ENCODE measurements around the gene PEPD.

Gene PEPD

DNA sequence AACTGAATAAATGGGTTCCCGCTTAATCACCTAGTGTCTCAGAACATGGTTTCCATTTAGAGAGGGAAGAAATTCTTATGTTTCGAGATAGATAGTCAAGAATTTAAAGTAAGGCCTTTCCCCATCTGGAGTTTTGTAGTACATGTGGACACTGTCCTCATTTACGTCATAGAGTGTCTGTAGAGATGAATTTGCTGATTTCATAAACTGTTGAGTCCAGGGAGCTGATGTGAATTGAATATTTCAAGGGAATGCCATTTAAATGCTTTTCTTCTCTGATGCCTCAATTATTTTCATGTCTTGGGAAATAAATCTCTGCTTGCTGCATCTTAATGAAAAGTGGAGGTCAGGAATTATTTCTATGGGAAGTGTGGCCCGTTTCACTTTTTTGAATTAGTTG, 138.6 kb downstream of the PEPD start:
- DNase-seq (ENCODE audit: low spot score) = no peak

GRCh38 chr19:33382006-33382405, 139.6 kb downstream of the PEPD start:
- DNase-seq (ENCODE audit: low spot score) = no peak

- no peak for DNase-seq (ENCODE audit: low spot score)
Observed at GRCh38 chr19:33381101-33381500, 140.5 kb downstream of the PEPD start.

- no peak for DNase-seq (ENCODE audit: low spot score)
Observed at GRCh38 chr19:33379151-33379829, 142.3 kb downstream of the PEPD start.

GRCh38 chr19:33377586-33378475, 143.8 kb downstream of the PEPD start:
- peak; percentile 54 for DNase-seq (ENCODE audit: low spot score)

DNA sequence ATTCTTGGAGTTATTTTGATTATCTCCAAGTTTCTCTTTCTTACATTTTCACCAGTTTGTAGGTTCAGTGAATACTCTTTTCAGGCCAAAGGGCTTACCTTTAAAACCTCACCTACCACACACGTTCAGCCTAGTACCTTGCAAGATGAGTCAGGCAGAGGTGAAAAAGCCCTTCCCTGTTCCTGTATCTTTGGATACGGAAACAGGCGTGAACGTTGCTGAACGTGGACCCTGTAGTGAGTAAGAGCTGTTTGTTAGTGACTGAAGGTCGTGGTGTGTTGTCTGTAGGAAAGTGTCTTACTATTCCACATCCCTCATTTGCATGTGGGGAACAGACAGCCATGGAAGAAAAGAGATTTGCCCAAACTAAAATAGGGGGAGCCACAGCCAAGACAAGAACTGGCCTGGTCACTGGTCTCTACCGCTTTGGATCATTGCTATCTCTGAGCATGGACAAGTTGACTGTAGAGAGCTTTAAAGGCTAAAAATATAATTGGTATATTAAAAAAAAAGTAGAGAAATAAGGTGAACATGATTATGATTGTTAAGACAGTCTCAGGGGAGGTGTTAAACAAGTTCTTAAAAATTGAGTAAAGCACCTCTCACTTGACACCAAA, 144.5 kb downstream of the PEPD start:
- DNase-seq (ENCODE audit: low spot score) = no peak

DNA sequence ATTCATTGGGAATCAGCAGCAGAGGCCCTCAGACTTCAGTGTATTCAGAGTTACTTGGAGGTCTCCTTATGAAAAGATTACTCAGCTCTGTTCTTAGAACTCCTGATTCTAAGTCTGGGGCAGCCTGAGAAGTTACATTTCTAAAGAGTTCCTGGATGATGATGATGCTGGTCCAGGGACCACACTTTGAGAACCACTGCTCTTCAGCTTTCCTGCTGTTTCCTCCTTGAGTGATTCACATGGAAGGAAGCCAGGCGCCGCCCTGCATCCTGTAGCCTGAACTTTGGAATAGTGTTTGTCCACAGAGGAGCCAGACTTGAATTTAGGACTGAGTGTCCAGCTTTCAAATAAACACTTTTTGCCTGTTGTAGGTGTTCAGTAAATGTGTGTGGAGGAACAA, 145.2 kb downstream of the PEPD start:
- DNase-seq (ENCODE audit: low spot score) = peak; percentile 74

DNA sequence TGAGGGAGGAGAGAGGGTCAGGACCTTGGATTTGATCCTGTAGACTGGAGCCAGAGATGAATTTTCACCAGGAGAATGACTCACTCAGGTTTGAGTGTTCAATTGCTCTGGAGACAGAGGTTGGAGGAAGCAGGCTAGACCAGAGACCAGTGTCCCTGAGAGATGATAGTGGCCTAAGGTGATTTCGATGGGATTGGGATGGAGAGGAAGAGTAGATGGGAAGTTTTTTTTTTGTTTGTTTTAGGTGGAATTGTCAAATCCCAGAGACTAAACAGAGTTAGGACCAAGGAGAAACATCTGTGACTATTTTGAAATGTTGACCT, 145.8 kb downstream of the PEPD start:
- DNase-seq (ENCODE audit: low spot score) = no peak

DNA sequence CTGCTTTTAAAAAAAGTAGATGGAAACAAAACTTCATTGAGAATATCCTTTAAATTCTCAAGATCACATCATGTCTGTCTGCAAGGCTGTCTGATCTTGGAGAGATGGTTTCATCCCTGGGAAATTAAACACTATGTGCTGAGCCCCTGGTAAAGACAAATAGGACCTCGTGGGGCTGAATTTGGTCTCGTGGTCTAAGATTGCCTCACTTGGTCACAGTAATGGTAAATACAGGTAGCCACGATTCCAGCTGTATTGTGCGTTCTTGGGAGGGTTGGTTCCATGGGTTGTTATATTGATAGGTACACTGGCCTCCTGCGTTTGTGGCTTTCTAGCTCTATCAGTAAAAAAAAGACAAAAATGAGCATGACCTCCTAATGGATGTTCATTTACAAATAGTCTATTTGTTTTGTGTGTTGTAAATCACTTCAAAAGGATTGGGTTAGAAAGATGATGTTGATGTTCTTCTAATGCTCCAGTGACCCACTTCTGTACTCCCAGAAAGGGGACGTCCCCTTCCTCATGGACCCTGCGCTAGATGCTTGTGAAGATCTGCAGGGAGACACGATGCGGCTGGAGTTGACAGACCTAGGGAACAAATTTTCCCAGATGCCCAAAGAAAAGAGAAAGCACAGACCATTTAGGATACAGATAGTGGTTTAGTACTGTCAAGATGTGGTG, 146.3 kb downstream of the PEPD start:
- no peak for DNase-seq (ENCODE audit: low spot score)

DNA sequence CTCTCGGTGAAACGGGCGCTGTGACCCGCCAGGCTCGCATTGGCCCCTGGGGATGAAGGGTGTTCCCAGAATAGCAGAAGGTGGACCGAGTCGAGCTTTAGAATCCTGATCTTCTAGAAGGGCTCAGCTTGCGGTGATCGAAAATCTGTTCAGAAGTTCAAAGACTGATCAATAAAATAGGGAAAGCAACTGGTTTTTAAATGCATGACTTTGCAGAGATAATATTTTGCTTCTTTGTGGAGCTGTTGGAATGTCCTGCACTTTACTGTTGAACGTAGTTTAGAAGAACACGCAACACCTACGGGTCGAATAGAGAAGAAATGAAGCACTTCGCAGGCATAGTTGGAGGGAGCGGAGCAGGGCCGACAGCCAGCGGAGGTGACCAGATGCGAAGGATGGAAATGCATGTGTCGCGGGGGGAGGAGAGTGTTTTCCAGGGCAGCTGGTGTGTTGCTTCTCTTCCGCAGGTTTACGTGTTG, 147.3 kb downstream of the PEPD start:
- DNase-seq (ENCODE audit: low spot score) = no peak

DNA sequence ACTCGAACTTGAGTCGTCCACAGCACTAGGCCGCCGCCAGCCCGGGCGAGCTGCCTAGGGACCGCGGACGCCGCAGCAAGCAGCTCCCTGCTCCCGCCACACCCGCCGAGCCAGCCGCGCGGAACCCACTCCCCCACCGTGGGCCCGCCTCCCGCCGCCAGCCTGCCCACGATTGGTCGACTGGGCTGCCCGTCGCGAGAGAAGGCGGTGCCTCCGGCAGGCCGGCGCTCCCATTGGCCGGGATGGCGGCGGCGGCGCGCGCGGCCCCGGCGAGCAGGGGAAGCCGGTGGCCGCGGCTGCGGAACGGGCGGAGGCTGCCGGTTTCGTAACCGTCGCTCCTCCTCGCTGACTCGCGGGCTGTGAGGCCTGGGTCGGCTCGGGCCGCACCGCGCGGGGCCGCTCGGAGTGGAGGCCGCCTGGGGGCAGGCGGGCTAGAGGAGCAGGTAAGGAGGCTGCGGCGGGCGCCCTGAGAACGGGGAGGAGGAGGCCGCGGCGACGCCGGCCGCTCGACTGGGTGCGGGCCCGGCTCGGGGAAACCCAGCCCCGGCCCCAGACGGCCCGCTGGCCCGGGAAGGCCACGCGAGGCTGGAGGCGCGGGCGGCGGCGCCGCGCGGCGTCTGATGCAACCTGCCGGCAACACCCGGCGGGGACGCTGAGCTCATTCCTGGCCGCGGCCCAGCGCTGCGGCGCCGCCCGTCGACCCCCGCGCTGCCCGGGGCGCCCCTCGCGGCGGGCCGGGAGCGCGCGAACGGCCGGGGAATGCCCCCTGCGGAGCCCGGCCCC, 147.9 kb downstream of the PEPD start, which contains the start of gene CEBPG:
TSS of gene CEBPG (plus strand) at position 257 of the 783 bp plus-strand sequence. CDS start 5,531 bp downstream, outside the sequence.
- DNase-seq (ENCODE audit: low spot score) = peak; percentile 99

DNA sequence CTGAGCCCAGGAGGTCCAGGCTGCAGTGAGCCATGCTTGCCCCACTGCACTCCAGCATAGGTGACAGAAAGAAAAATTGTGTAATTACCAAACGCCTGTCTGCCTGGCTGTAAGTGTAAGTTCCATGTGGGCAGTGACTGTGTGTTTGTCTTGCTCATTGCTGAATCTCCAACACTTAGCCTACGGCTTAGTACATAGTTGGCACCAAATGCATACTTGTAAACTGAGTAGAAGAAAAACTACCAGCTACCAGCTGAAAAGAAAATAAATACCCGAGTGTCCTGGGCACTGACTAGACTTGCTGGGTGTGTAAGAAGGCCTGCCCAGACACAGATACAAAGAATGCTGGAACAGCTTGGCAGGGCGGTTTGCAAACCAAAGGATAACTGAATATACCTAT, 150.8 kb downstream of the PEPD start:
- DNase-seq (ENCODE audit: low spot score) = no peak

DNA sequence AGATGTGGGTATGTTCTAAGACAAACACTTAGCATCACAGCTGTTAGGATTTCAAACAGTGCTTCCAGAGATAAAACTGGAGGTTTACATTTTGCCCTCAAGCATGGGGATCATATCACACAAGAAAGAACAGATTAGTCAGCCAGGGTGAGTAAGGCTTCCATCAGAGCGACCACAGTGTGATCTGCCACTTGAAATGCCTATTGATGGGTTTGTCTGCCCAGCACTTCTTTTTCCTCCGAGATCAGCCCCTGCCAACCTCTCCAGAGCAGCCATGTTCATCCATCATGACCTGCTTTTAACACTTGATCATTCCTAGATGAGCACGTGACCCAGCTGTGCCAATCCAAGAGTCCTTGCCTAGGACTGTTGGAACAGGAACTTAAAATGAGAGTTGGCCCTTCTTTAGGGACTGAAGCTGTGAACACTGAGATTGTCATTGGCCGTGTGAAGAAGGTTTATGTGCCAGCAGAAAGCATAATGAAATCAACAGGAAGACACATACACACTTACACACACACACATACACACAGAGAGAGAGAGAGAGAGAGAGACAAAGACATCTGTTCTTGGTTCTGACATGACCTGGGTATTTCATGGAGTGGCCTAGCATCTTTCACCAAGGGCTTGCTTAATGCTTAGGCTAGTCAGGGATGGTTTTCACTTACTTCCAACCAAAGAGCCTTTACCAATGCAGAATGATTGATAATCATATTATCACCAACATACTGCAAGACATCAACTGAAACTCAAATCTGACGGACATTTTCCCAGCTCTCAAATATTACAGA, 153.3 kb downstream of the PEPD start:
- peak; percentile 39 for DNase-seq (ENCODE audit: low spot score)

DNA sequence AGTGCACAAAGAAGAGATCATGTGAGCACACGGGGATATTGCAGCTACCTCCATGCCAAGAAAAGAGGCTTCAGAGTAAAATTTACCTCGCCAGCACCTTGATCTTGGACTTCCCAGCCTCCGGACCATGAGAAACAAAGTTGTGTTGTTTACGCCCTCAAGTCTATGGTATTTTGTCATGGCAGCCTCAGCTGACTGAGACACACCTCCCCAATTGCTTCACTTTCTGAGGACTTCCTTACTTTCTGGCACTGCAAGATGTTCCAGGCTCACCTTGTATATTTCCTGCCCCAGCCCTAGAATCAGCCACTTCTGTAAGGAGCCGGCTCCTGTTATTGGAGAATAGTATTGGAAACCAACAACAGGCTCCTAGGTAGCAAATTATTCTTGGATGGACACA, 154.7 kb downstream of the PEPD start:
- DNase-seq (ENCODE audit: low spot score) = no peak

DNA sequence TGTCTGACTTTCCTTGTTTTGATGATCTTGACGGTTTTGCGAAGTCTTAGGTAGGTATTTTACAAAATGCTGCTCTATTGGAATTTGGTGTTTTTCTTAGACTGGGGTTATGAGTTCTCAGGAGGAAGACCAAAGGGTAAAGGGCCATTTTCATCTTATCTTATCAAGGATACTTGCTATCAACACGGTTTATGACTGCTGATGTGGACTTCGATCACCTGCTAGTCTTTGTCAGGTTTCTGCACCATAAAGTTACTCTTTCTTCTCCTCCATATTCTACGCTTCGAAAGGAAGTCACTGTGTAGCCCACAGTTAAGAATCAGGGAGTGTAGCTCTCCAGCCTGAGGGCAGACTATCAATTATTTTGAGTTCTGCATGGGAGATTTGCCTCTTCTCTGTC, 155.5 kb downstream of the PEPD start:
- DNase-seq (ENCODE audit: low spot score) = no peak

DNA sequence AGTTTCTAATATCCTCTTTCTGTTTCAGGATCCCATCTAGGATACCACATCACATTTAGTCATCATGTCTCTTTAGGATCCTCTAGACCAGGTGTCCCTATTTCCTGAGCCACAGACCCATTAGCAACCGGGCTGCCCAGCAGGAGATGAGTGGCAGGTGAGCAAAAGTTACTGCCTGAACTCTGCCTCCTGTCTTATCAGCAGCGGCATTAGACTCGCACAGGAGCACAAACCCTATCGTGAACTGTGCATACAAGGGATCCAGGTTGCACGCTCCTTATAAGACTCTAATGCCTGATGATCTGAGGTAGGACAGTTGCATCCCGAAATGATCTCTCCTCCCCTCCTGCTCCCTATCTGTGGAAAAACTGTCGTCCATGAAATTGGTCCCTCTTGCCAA, 155.9 kb downstream of the PEPD start:
- DNase-seq (ENCODE audit: low spot score) = no peak

GRCh38 chr19:33363476-33363875, 158.1 kb downstream of the PEPD start:
- DNase-seq (ENCODE audit: low spot score) = no peak

DNA sequence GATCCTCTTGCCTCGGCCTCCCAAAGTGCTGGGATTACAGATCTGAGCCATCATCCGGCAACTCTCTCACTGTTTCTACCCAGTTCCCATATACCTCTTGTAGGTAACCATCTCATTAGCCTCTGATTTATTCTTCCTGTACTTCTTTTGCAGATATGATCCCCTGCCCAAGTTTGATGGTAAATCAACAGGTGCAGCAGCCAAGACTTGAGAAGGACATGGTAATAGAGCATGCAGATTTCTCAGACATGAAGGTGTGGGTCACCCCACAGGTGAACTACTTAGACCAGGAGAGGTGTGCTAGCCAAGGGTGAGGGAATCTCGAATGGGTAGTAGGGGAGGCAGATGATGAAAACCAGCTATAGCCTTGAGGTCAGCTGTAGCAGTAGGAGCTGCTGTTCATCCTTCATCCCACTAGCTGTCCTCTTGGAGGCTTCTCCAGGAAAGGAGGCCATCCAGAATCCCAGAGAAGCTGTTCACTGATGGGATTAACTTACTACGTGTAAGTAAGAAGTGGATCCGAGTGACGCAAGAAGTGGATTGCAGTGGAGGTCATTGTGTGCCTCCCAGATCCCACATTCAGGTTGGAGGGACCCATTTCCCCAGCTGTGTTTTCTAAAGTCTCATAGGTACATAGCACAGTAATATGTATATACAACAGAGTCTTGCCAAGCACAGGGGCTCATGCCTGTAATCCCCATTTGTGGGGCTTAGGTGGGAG, 158.9 kb downstream of the PEPD start:
- DNase-seq (ENCODE audit: low spot score) = no peak

DNA sequence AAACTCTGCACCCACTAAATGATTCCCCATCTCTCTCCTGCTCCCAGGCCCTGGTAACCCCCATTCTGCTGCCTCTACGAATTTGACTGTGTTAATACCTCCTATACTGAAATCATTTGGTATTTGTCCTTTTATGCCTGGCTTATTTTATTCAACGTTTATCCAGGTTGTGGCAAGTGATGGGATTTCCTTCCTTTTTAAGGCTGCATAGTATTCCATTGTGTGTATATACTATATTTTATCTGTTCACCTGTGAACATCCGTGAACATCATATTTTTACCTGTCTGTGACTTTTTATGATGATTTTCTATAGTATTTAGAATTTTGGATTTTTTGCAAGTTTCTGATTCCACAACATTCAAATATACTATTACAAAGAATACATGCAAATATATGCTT, 162.0 kb downstream of the PEPD start:
- no peak for DNase-seq (ENCODE audit: low spot score)

DNA sequence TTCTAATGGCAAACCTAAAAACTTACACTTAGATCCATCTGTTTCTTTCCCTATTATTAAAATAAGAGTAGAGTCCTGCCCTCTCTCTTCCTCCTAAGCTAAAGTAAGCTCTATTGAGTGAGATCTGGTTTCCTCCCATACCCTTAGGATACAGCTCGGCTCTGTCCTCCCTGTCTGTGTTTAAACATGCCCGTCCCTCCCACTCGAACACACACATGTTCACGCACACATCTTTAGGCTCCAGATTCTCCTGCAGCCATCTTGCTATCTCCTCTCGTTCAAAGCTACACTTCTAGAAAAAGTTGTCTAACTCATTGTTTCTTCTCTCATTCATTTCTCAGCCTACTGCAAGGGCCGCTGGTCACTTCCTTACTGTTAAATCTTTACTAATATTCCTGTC, 163.2 kb downstream of the PEPD start:
- DNase-seq (ENCODE audit: low spot score) = no peak

Measured in AG08395 (cell line).